Thoracic aorta (tissue), 2 donors: ENCODE results near the gene ADCY4. TPM values are rescaled to one million over a fixed set of nuclear protein-coding genes. Genes with fewer than 3 reads are reported as not detected.

Source experiments
- ATAC-seq: fragments of 150-250 bp; one replicate; pipeline ENCODE4 v1.8.0; 2017; ENCODE audit warnings: low read depth; ENCODE audit not compliant: insufficient number of reproducible peaks, low FRiP score
- DNase-seq: peaks from one replicate; pipeline ENCODE4 v3.0.0-alpha.2; 2020; ENCODE audit warnings: low spot score
- H3K27ac ChIP-seq, 2 donors: fragments of 200-600 bp; sonication (generic); 1 replicate in 1 of 2; 2 replicates in 1 of 2; pipeline ENCODE4 v1.5.1; 2016; ENCODE audit warnings: mild to moderate bottlenecking in 2 of 2, moderate library complexity in 2 of 2
- H3K27me3 ChIP-seq: fragments of 200-600 bp; sonication (generic); replicated peaks from 2 replicates; pipeline ENCODE4 v1.6.0; 2016; ENCODE audit warnings: mild to moderate bottlenecking; ENCODE audit not compliant: insufficient read depth
- H3K36me3 ChIP-seq: fragments of 200-600 bp; sonication (generic); one replicate; pipeline ENCODE4 v1.5.1; 2016
- H3K4me1 ChIP-seq, 2 donors: fragments of 200-600 bp; sonication (generic); 1 replicate in 1 of 2; 2 replicates in 1 of 2; pipeline versions ENCODE4 v1.5.1 to v1.6.0; 2016; ENCODE audit warnings: low read depth in 2 of 2, mild to moderate bottlenecking in 1 of 2; ENCODE audit not compliant: control insufficient read depth in 1 of 2
- H3K4me3 ChIP-seq: fragments of 200-600 bp; sonication (generic); 2 replicates; pipeline ENCODE4 v1.5.1; 2016; ENCODE audit warnings: mild to moderate bottlenecking
- H3K9me3 ChIP-seq: fragments of 200-600 bp; sonication (generic); 2 replicates; pipeline ENCODE4 v1.5.1; 2016
- CTCF ChIP-seq: fragments of 200-600 bp; sonication (generic); IDR thresholded peaks from one replicate; pipeline ENCODE4 v1.5.1; 2019; ENCODE audit warnings: antibody characterized with exemption
- total RNA-seq, 2 donors: library from RNA; depleted of rRNA; stranded (reverse); fragments of >200 nt; gene quantifications; one replicate each; pipeline versions ENCODE4 v1.1.0 to v1.2.3, GENCODE V29; 2016

The ADCY4 gene
- total RNA-seq, 2 donors from 2014 or later = 25.5 to 28.7 TPM

DNA sequence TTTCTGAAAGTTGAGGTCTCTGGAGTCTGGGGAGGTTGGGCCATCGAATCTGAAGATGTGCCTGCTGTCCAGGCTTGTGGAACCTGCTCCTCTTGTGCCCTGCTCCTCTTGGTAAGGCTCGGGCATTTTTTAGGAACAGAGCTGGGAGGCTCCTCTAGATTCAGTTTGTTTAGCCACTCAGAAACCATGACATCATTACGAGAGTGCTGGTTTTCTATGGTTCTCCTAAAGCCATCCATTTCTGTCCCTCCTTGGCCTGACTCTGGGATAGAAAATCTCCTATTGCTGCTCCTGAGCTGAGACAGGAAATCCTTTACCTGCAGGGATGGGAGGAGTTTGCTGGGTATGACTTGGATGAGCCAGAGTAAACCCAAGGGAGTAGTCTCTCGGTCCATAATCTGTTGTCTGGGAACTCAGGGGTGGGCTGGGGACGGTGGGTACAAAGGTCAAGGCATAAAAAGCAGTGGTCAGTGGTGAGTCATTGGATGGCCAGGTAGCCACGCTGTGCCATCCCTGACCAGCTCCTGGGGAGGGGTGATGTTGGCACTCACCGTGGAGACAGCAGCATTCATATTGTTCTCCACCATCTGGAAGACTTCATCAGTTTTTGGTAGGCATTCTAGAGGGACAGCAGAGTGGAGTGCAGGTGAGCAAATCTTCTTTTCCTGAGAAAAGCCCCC is 2.4 kb upstream of the ADCY4 start:
- Histone ChIP-seq H3K36me3 (no peaks in the 10 kb centered on the region), H3K4me3 (no peak overlapping the region), H3K27ac (no peak overlapping the region), H3K27me3 (peaks cover 3% of the 10 kb centered on the region), H3K4me1 (peaks cover 21 to 28% of the 10 kb centered on the region in 2 donors), H3K9me3 (no peaks in the 10 kb centered on the region)
- DNase-seq = no peak
- TF ChIP-seq CTCF = no peak
- no peak for ATAC-seq

DNA sequence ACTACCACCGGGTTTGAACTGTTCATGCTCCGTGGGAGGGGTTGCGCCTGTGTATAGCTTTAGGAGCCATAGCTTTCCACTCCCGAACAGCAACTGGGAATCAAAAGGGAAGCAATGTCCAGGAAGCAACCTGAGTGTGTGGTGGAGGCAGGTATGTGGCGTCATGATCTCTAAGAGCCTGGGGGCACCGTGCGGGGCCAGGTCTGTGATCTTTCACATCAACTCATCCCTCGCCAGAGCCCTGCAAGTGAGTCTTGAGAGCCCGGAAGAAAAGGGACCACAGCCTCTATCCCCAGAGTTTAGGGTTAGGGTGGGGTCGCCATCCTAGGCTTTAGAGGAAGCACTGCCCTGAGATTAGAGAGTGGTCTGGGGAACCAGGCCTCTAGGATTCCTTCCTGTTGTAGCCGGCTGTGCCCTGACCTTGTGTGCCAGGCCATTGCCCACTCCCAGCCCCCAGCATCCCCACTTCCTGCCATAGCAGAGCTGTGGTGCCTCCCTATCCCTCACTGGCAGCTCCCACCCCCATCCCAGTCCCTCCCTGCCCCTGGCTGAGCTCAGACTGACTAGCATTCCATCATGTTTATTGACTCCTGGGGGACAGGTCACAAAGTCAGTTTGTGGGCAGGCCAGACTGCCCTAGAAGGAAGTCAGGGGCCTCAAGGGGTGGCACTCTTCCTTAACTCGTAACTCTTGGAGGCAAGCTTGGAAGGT is 745 bp upstream of the ADCY4 start:
- DNase-seq = no peak
- Histone ChIP-seq H3K4me1 (peaks cover 22 to 36% of the 10 kb centered on the region in 2 donors), H3K27ac (no peak overlapping the region), H3K4me3 (no peak overlapping the region), H3K36me3 (no peaks in the 10 kb centered on the region), H3K27me3 (peaks cover 3% of the 10 kb centered on the region), H3K9me3 (no peaks in the 10 kb centered on the region)
- TF ChIP-seq CTCF = no peak
- ATAC-seq = no peak

DNA sequence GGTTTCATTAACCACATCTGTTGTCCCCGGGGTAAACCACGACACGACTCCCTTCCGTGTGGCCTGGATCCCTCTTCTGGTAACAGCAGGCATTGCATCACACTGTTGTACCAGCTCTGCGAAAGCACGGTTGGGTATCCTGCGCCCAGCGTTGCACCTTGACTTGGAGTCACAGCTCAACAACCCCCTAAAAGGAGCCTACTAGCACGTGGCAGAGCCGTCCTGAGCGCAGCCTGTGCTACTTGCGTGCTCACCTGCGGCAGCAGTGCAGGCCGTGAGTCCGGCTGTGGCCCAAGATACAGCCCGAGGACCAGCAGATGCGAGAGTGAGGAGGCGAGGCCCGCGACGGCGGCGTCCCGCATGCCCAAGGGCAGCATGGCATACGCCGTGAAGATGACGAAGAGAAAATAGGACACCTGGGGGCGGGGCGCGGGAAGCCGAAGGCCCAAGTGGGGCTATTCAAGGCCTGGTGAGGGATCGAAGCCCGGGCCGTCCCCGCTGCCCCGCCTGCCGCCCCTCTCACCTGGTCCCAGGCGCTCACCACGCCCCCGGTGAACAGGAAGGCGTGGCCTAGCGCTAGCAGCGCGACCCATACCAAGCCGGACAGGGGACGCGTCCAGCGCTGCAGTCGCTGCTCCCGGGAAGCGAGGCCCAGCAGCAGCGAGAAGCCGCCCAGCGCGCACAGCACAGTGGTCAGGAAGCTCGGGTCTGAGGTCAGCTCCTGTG is 2.4 kb downstream of the ADCY4 start:
- no peak overlapping the region for H3K27ac ChIP-seq
- DNase-seq = no peak
- TF ChIP-seq CTCF = peak; percentile 79
- peak overlapping the region; percentile 64 for H3K4me3 ChIP-seq
- H3K4me1 ChIP-seq = peaks cover 22 to 36% of the 10 kb centered on the region in 2 donors
- H3K36me3 ChIP-seq = no peaks in the 10 kb centered on the region
- H3K27me3 ChIP-seq = peaks cover 3% of the 10 kb centered on the region
- no peaks in the 10 kb centered on the region for H3K9me3 ChIP-seq
- no peak for ATAC-seq

- H3K4me3 ChIP-seq = peak overlapping the region; percentile 64
- peaks cover 3% of the 10 kb centered on the region for H3K27me3 ChIP-seq
- H3K36me3 ChIP-seq = no peaks in the 10 kb centered on the region
- no peak for TF ChIP-seq CTCF
- DNase-seq = no peak
- no peaks in the 10 kb centered on the region for H3K9me3 ChIP-seq
- no peak overlapping the region for H3K27ac ChIP-seq
- ATAC-seq = no peak
- H3K4me1 ChIP-seq = peaks cover 22 to 36% of the 10 kb centered on the region in 2 donors
Observed at GRCh38 chr14:24331731-24332267, 3.1 kb downstream of the ADCY4 start.
